ENCODE results near the gene NOL12.

NOL12 gene

DNA sequence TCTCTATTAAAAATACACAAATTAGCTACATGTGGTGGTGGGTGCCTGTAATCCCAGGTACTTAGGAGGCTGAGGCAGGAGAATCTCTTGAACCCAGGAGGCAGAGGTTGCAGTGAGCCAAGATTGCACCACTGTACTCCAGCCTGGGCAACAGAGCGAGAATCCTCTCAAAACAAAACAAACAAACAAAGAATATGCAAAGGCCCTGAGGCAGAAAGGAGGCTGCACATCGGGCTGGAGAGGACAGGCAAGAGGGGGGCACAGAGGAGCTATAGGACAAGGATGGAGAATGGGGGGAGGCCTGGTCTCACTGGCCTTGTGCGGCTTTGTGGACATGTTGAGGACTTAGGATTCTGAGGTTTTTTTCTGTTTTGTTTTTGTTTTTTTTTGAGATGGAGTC, 19.1 kb downstream of the NOL12 start:
- no peak overlapping the region for H3K4me3 Mint-ChIP-seq
- no peaks in the 10 kb centered on the region for H3K9me3 Mint-ChIP-seq
- peaks cover 5% of the 10 kb centered on the region for H3K4me1 Mint-ChIP-seq
- H3K27me3 Mint-ChIP-seq (ENCODE audit: low read depth, poor library complexity), result no peaks in the 10 kb centered on the region
- TF ChIP-seq CTCF (IDR thresholded peaks at IDR 0.05), result no peak
- H3K36me3 Mint-ChIP-seq (ENCODE audit: low read depth), result peaks cover 70% of the 10 kb centered on the region
- no peak for DNase-seq
- no peak overlapping the region for H3K27ac Mint-ChIP-seq

- Mint-ChIP-seq H3K27me3 (ENCODE audit: low read depth, poor library complexity) (no peaks in the 10 kb centered on the region), H3K9me3 (no peaks in the 10 kb centered on the region), H3K36me3 (ENCODE audit: low read depth) (peaks cover 53% of the 10 kb centered on the region), H3K4me3 (no peak overlapping the region), H3K27ac (no peak overlapping the region), H3K4me1 (peaks cover 11% of the 10 kb centered on the region)
- DNase-seq, result no peak
- no peak for TF ChIP-seq CTCF (IDR thresholded peaks at IDR 0.05)
Observed at GRCh38 chr22:37708580-37709444, 22.7 kb downstream of the NOL12 start.

GRCh38 chr22:37709445-37709765, 23.3 kb downstream of the NOL12 start:
- peaks cover 51% of the 10 kb centered on the region for H3K36me3 Mint-ChIP-seq (ENCODE audit: low read depth)
- no peaks in the 10 kb centered on the region for H3K9me3 Mint-ChIP-seq
- no peak for DNase-seq
- no peak overlapping the region for H3K4me3 Mint-ChIP-seq
- TF ChIP-seq CTCF (IDR thresholded peaks at IDR 0.05), result no peak
- no peaks in the 10 kb centered on the region for H3K27me3 Mint-ChIP-seq (ENCODE audit: low read depth, poor library complexity)
- H3K27ac Mint-ChIP-seq, result no peak overlapping the region
- peaks cover 11% of the 10 kb centered on the region for H3K4me1 Mint-ChIP-seq

- peaks cover 11% of the 10 kb centered on the region for H3K4me1 Mint-ChIP-seq
- no peak overlapping the region for H3K27ac Mint-ChIP-seq
- TF ChIP-seq CTCF (IDR thresholded peaks at IDR 0.05), result no peak
- no peaks in the 10 kb centered on the region for H3K9me3 Mint-ChIP-seq
- DNase-seq, result no peak
- H3K4me3 Mint-ChIP-seq, result no peak overlapping the region
- H3K27me3 Mint-ChIP-seq (ENCODE audit: low read depth, poor library complexity), result no peaks in the 10 kb centered on the region
- peaks cover 46% of the 10 kb centered on the region for H3K36me3 Mint-ChIP-seq (ENCODE audit: low read depth)
Observed at GRCh38 chr22:37710675-37711074, 24.5 kb downstream of the NOL12 start.

DNA sequence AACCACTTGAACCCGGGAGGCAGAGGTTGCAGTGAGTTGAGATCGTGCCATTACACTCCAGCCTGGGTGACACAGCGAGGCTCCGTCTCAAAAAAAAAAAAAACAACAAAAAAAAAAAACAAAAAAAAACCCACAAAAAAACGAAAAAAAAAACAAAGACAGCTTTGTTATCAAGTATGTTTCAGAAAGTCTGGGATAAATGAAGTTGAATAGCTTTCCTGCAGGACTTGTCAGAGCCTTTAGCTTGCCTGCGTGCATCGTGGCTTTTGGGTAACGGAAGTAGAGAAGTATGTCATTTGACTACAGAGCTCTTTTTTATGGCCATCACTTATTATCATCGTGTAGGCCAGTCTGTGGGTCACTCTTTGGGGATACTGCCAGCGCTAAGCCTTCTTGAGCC, 25.3 kb downstream of the NOL12 start:
- Mint-ChIP-seq H3K27ac (no peak overlapping the region), H3K9me3 (no peaks in the 10 kb centered on the region), H3K27me3 (ENCODE audit: low read depth, poor library complexity) (no peaks in the 10 kb centered on the region), H3K4me3 (no peak overlapping the region), H3K36me3 (ENCODE audit: low read depth) (peaks cover 42% of the 10 kb centered on the region), H3K4me1 (peaks cover 12% of the 10 kb centered on the region)
- DNase-seq, result no peak
- TF ChIP-seq CTCF (IDR thresholded peaks at IDR 0.05), result no peak

- no peak overlapping the region for H3K27ac Mint-ChIP-seq
- DNase-seq, result no peak
- no peaks in the 10 kb centered on the region for H3K9me3 Mint-ChIP-seq
- H3K4me1 Mint-ChIP-seq, result peaks cover 20% of the 10 kb centered on the region
- no peaks in the 10 kb centered on the region for H3K27me3 Mint-ChIP-seq (ENCODE audit: low read depth, poor library complexity)
- peaks cover 38% of the 10 kb centered on the region for H3K36me3 Mint-ChIP-seq (ENCODE audit: low read depth)
- TF ChIP-seq CTCF (IDR thresholded peaks at IDR 0.05), result no peak
- H3K4me3 Mint-ChIP-seq, result no peak overlapping the region
Observed at GRCh38 chr22:37713761-37714160, 27.6 kb downstream of the NOL12 start.

Measured in nephron progenitor cell (in vitro differentiated cells).